GM19351 (cell line): ENCODE results near the gene WWOX.

Source experiments
- ATAC-seq: cut with Tn5 transposase; IDR thresholded peaks from one replicate; pipeline ENCODE4 v1.9.1; 2021; ENCODE audit warnings: mild to moderate bottlenecking, moderate library complexity; ENCODE audit not compliant: unreplicated experiment

WWOX gene

GRCh38 chr16:78326731-78327130 is 227.3 kb downstream of the WWOX start:
- no peak for ATAC-seq

DNA sequence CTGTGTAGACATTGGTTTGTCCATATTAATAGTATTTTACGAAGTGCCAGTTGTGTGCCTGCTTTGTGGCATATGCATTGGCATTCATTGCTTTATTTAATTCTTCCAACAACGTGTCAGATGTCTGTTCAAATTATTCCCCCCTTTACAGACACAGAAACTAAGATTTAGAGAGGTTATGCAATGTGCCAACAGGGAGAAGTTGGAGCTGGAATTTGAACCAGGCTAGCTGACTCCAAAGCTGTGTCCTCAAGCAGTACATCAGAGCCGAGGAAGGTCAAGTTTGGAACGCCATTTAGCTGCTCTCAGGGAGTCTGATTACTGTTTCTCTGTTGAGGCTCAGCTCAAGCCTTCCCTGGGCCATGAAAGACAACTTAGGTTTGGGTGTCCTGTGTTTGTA is 232.3 kb downstream of the WWOX start:
- ATAC-seq = no peak

- ATAC-seq = no peak
These were observed 234.4 kb downstream of the WWOX start for GRCh38 chr16:78333808-78334207.

GRCh38 chr16:78340590-78340989 is 241.1 kb downstream of the WWOX start:
- no peak for ATAC-seq

- no peak for ATAC-seq
These were observed 248.6 kb downstream of the WWOX start for GRCh38 chr16:78348068-78348467.

- ATAC-seq = no peak
These were observed 249.4 kb downstream of the WWOX start for GRCh38 chr16:78348886-78349285.

DNA sequence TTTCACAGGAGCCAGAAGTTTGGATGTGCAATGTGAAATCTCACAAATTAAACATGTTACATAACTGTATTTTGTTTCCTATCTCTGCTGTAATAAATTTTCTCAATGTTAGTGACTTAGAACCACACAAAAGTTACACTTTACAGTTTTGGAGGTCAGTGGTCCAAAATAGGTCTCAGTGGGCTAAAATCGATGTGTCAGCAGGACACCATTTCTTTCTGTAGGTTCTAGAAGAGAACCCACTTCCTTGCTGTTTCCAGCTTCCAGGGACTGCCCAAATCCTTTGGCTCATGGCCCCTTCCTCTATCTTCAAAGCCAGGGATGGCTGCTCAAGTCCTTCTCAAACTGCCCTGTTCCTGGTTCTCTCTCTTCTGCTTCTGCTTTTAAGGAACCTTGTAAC is 252.7 kb downstream of the WWOX start:
- ATAC-seq = no peak

DNA sequence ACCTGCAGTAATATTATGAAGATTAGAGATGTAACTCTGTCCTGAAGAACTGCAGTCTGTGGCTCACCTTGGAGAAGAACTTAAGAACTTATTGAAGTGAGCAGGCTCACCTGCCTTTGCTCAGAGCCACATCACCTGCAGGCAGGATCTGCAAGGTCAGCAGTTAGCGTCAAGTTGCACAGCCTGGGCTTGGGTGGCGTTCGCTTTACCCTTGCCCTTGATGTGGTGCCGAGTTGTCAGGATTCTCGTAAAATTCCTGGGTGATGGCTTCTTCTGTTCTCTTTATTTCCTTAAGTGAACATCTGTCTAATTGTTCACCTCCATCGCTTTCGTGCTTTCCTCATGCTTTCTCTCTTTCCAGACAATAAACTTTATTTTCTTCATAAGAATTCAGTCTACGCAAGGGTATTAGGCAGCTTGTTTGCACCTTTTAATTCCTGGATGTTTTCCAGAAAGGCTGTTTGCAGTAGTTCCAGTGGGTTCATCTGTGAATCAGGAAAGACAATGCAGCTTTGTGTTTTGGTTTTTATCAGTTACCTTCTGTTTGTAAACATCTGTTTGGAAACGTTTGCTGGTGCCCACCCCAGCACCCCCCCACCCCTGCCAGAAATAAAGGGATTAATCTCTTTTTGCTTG is 254.3 kb downstream of the WWOX start:
- ATAC-seq = no peak

- ATAC-seq = no peak
These were observed 263.2 kb downstream of the WWOX start for GRCh38 chr16:78362524-78363135.

DNA sequence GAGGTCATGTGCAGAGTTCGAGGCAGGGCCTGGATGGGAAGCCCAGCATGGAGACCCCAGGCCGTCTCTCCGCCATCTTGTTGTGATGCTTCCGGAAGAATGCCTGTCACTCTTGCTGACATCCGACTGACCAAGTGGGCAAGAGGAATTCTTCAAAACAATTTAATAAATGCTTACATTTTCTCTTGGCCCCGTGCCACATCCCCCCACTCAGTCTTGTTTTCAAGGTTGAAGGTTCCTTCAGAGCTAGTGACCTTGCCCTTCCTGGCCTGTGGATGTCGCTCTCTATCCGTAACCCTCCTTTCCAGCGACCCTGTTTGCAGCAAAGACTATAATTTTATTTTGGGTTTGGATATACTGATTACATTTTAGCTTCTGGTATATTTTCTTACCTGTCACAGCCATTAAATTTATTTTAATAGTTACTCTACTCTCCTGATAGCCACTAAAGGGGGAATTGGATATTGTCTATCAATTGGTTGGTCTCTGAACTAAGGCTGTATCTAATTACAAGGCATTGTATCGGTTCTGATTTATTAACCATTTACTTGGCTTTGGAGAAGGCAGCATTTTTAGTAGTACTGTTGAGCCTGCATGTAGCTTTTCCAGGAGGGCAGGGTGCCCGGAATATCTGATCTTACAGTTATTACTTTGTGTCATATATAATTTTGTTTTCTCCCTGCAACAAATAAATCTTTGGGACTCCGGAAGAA is 264.5 kb downstream of the WWOX start:
- ATAC-seq = no peak

- no peak for ATAC-seq
These were observed 265.1 kb downstream of the WWOX start for GRCh38 chr16:78364556-78364880.

DNA sequence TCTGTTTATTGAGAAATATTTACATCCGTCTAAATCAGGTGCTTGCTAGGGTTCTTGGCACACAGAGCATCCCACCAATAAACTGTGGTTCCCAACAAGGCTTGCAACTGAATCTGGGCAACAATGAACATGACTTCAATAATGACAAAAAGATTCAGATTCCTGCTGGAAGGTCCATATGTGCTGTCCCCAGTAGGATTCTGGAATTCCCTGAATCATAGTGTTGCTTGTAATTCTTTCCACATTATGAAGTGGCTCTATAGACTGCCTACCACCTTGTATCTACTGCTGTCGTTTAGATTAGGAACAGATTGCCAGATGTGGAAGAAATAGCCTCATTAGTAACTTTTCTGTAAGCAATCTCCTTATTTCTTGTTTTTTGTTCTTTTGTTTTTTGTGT is 265.9 kb downstream of the WWOX start:
- no peak for ATAC-seq

DNA sequence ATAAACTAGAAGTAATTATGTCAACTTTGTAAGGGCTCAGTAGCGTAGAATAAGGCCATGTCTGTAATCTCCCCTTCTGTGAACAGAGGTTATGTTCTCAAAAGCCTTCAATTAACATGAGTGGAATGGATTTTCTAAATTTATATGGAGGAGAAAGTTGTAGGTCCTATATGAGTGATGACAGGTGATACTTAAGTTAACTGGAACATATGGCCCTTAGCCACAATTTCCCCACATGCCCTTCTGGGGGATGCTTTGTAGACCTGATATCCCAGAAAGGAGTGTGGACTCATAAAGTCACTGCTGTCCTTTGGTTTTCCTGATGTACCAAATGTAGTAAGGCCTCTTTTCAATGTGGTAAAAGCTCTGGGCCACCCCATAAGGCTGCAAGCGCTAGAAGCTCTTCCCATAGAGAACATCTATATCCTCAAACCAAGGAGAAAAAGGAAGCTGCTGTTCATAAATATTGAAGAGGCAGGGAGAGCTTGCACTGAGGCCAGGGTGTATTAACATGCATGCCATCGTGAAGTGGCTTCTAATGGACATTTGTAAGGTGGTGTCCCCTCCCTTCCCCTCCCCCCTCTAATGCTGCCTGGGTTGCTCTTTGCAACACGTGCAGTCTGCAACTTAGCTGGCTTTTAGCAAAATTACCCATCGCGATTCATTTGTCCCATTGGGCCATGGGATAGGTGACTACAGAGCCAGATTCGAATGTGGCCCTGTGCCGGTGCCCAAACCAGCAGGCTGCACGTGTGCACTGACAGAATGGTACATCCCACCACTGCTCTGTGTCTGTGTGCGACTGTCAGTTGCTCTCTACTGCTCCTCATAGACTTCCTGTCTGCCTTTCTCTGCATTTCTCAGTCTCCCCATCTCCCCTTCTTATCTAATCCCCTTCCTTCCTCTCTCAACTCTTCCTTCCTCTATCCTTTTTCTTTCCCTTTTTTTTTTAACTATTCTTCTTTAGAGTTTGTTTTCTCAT is 269.0 kb downstream of the WWOX start:
- ATAC-seq = no peak

GRCh38 chr16:78372277-78372676 is 272.8 kb downstream of the WWOX start:
- no peak for ATAC-seq

GRCh38 chr16:78375055-78375679 is 275.7 kb downstream of the WWOX start:
- ATAC-seq = no peak

DNA sequence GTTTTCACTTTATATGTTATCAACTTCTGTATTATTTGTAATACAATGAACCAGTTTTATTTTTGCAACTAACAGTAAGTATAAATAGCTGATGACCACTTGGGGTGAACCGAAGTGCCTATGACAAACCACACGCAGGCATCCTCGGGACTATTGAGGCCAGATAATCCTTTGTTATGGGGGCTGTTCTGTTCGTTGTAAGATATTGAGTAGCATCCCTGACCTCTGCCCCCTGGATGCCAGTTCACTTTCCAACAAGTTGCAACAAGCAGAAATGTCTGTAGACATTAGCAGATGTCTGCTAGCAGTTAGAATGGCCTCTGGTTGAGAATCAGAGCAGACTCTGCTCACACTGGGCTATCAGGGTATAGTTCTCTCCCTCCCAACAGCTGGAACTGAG is 277.0 kb downstream of the WWOX start:
- ATAC-seq = no peak

- no peak for ATAC-seq
These were observed 277.9 kb downstream of the WWOX start for GRCh38 chr16:78377312-78377711.

GRCh38 chr16:78381060-78381459 is 281.6 kb downstream of the WWOX start:
- no peak for ATAC-seq

- ATAC-seq = no peak
These were observed 283.7 kb downstream of the WWOX start for GRCh38 chr16:78383118-78383517.

DNA sequence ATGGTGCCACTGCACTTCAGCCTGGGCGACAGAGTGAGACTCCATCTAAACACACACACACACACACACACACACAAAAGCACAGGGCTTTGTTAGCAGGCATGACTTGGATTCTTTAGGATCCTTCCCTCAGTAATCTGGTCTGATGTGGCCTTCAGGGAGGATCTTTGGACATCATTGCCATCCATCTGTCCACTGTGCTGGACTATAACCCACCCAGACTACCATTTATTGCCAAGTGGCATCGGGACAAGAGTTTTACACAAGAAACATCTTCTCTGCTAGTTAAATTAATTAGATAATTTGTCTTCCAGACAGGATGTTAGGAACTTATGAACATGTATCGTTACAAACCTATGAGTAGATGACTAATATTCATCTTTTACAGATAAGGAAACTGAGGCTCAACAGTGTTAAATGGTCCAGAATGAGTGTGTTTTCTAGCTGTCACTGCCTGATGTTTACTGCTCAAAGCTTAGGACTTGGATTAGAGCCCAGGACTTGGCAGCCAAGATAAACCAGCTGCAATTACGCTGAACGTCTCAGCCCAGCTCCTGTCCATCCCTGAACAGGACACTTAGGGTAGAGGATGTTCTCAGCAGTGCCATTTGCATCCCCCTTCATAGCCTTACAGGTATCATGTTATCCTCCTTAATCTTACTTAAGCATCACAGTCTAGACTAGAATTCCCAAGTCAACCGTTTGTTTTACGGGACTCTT is 285.8 kb downstream of the WWOX start:
- ATAC-seq = no peak
